AG04450 (cell line): ENCODE results near the gene COL8A1. TPM values are rescaled to one million over a fixed set of nuclear protein-coding genes. Genes with fewer than 3 reads are reported as not detected.
A peak's percentile ranks its signal among the peaks of the same experiment; 100 is the strongest.

Source experiments
- CTCF ChIA-PET: fragments of 300-600, 350-600 bp; formaldehyde crosslinking; extraction: SDS; loops from one replicate; lab custom pipeline; 2022; ENCODE audit warnings: antibody characterized with exemption, inconsistent platforms; lab: Charles Lee
- POLR2A ChIA-PET: fragments of 350-600 bp; formaldehyde crosslinking; extraction: SDS; loops from one replicate; lab custom pipeline; 2021; ENCODE audit warnings: antibody characterized with exemption, inconsistent platforms; lab: Yijun Ruan, JAX
- DNase-seq: peaks from one replicate; pipeline ENCODE4 v3.0.0-alpha.2; 2011; ENCODE audit warnings: low read depth, low spot score
- H3K27ac ChIP-seq: one replicate; pipeline ENCODE4 v1.5.1; 2012; ENCODE audit warnings: low read depth, low read length, control low read depth
- H3K27me3 ChIP-seq: one replicate; pipeline ENCODE4 v1.6.0; 2012; ENCODE audit warnings: low read length; ENCODE audit not compliant: control insufficient read depth, insufficient read depth
- H3K4me3 ChIP-seq: 2 replicates; pipeline ENCODE4 v1.5.1; 2011; ENCODE audit warnings: mild to moderate bottlenecking, low read depth, low read length, control low read depth
- H3K9me3 ChIP-seq: 2 replicates; pipeline ENCODE4 v1.5.1; 2012; ENCODE audit warnings: low read length; ENCODE audit not compliant: control insufficient read depth, insufficient read depth
- CTCF ChIP-seq: IDR thresholded peaks from 2 replicates; pipeline ENCODE4 v1.5.1; 2011; ENCODE audit warnings: low read depth, low read length, control low read depth, inconsistent platforms
- polyA plus RNA-seq: library from polyadenylated mRNA; depleted of rRNA; stranded (reverse); fragments of >200 nt; gene quantifications from 2 replicates; pipeline ENCODE4 v1.2.3, GENCODE V29; 2011

COL8A1 gene
- polyA plus RNA-seq, 1 experiment: 101 TPM

GRCh38 chr3:99805160-99805559 is 166.8 kb downstream of the COL8A1 start:
- H3K27ac ChIP-seq: no peak overlapping the region
- H3K27me3 ChIP-seq: no peaks in the 10 kb centered on the region
- DNase-seq: no peak
- POLR2A ChIA-PET: no interaction called here
- TF ChIP-seq CTCF: no peak
- peaks cover 8% of the 10 kb centered on the region for H3K9me3 ChIP-seq
- H3K4me3 ChIP-seq: no peak overlapping the region
- CTCF ChIA-PET: interaction anchor here (1.8 kb wide), 1 partner anchor 811 kb away, joined by 4 read pairs; no protein-coding TSS in a partner anchor

GRCh38 chr3:99808163-99808794 is 169.9 kb downstream of the COL8A1 start:
- no peaks in the 10 kb centered on the region for H3K27me3 ChIP-seq
- POLR2A ChIA-PET: no interaction called here
- no peak overlapping the region for H3K4me3 ChIP-seq
- peaks cover 8% of the 10 kb centered on the region for H3K9me3 ChIP-seq
- peak; percentile 71 for DNase-seq
- peak; percentile 93 for TF ChIP-seq CTCF
- CTCF ChIA-PET: interaction anchor here (0.6 to 2.3 kb wide), 26 partner anchors 9 to 1582 kb away, joined by 3 to 17 read pairs (median 4); partner anchors contain the start of gene CMSS1
- H3K27ac ChIP-seq: no peak overlapping the region

- H3K27ac ChIP-seq: no peak overlapping the region
- no peak for DNase-seq
- H3K9me3 ChIP-seq: peaks cover 7% of the 10 kb centered on the region
- H3K4me3 ChIP-seq: no peak overlapping the region
- TF ChIP-seq CTCF: no peak
- ChIA-PET POLR2A (no interaction called here), CTCF (interaction anchor here (0.6 to 2.3 kb wide), 5 partner anchors 34 to 786 kb away, joined by 3 to 17 read pairs (median 9); no protein-coding TSS in a partner anchor)
- H3K27me3 ChIP-seq: no peaks in the 10 kb centered on the region
Observed at GRCh38 chr3:99809565-99809964, 171.2 kb downstream of the COL8A1 start.

- ChIA-PET CTCF (interaction anchor here (0.6 to 1.9 kb wide), 2 partner anchors 23 to 637 kb away, joined by 3 to 4 read pairs; no protein-coding TSS in a partner anchor), POLR2A (no interaction called here)
- H3K27ac ChIP-seq: no peak overlapping the region
- H3K27me3 ChIP-seq: no peaks in the 10 kb centered on the region
- no peak for DNase-seq
- H3K4me3 ChIP-seq: no peak overlapping the region
- H3K9me3 ChIP-seq: no peaks in the 10 kb centered on the region
- no peak for TF ChIP-seq CTCF
Observed at GRCh38 chr3:99810403-99810802, 172.0 kb downstream of the COL8A1 start.

GRCh38 chr3:99817047-99817436 is 178.6 kb downstream of the COL8A1 start:
- ChIA-PET POLR2A (no interaction called here), CTCF (interaction anchor here (0.8 to 1.7 kb wide), 2 partner anchors 9 to 437 kb away, joined by 4 to 10 read pairs; no protein-coding TSS in a partner anchor)
- DNase-seq: no peak

More at GRCh38 chr3:99817047-99817436, 178.6 kb downstream of the COL8A1 start:
- H3K4me3 ChIP-seq: peak overlapping the region; percentile 85
- H3K27ac ChIP-seq: peak overlapping the region; percentile 47
- H3K27me3 ChIP-seq: no peaks in the 10 kb centered on the region
- no peak for TF ChIP-seq CTCF
- no peaks in the 10 kb centered on the region for H3K9me3 ChIP-seq
